HG03025 (cell line): ENCODE results near the gene TSPEAR.

Experiments
- ATAC-seq: cut with Tn5 transposase; IDR thresholded peaks from one replicate; pipeline ENCODE4 v1.9.1; 2021; ENCODE audit warnings: mild to moderate bottlenecking, moderate library complexity; ENCODE audit not compliant: unreplicated experiment, low FRiP score

Gene TSPEAR

GRCh38 chr21:44537930-44538911 is 173.2 kb downstream of the TSPEAR start:
- no peak for ATAC-seq

- ATAC-seq, result no peak
Measured at GRCh38 chr21:44535963-44536362, 175.4 kb downstream of the TSPEAR start.

GRCh38 chr21:44534688-44535087 is 176.7 kb downstream of the TSPEAR start:
- ATAC-seq, result no peak

- ATAC-seq, result no peak
Measured at GRCh38 chr21:44533891-44534627, 177.3 kb downstream of the TSPEAR start.

- no peak for ATAC-seq
Measured at GRCh38 chr21:44533121-44533890, 178.1 kb downstream of the TSPEAR start.

- no peak for ATAC-seq
Measured at GRCh38 chr21:44532712-44533111, 178.7 kb downstream of the TSPEAR start.

- no peak for ATAC-seq
Measured at GRCh38 chr21:44531606-44532564, 179.5 kb downstream of the TSPEAR start.

GRCh38 chr21:44530903-44531605 is 180.3 kb downstream of the TSPEAR start:
- no peak for ATAC-seq

GRCh38 chr21:44530221-44530902 is 181.0 kb downstream of the TSPEAR start:
- no peak for ATAC-seq

- ATAC-seq, result no peak
Measured at GRCh38 chr21:44529503-44530125, 181.8 kb downstream of the TSPEAR start.

GRCh38 chr21:44529011-44529421 is 182.4 kb downstream of the TSPEAR start:
- ATAC-seq, result no peak

- no peak for ATAC-seq
Measured at GRCh38 chr21:44528634-44528995, 182.8 kb downstream of the TSPEAR start.

- no peak for ATAC-seq
Measured at GRCh38 chr21:44527983-44528633, 183.3 kb downstream of the TSPEAR start.

- no peak for ATAC-seq
Measured at GRCh38 chr21:44527156-44527982, 184.0 kb downstream of the TSPEAR start.

GRCh38 chr21:44526096-44526997 is 185.0 kb downstream of the TSPEAR start:
- ATAC-seq, result no peak
